ENCODE data around the gene CLIC3.

CLIC3 gene

DNA sequence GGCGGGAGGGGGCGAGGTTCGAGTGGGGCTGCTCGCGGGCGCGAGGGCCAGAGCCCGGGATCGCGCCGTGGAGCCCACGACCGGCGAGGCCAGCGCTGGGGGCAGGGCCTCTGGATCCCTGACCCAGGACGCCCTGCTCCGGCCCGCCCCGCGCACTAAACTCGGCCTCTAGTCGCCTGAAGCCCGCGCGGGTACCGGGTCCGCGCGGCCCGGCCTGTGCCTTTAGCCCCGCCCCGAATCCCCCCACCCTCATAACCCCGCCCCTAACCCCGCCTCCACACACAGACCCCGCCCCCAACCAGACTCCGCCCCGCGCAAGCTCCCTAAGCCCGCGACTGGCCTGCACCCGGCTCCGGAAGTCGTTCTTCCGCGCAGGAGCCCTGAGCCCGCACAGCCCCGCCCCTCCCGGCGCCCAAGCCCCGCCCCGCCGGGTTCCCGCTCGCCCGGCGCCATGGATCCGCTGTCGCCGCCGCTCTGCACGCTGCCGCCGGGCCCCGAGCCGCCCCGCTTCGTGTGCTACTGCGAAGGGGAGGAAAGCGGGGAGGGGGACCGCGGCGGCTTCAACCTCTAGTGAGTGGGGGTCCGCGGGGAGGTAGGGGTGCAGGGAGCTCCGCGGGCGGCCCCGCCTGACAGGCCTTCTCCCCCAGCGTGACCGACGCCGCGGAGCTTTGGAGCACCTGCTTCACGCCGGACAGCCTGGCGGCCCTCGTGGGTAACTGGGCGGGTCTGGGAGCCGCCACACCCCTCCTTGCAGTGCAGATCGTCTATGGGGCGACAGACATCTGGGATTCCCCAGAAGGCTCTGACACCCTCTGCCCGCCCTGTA is 4.2 kb downstream of the CLIC3 start, which contains the start of gene PAXX:
TSS of gene PAXX (plus strand) at position 430 of the 826 bp plus-strand sequence. CDS start at position 452, 22 bp downstream.
- DNase-seq (ENCODE audit: insufficient read length, low spot score), result peak; percentile 99
- FAIRE-seq, result no peak
- TF ChIP-seq, protein P1, sequence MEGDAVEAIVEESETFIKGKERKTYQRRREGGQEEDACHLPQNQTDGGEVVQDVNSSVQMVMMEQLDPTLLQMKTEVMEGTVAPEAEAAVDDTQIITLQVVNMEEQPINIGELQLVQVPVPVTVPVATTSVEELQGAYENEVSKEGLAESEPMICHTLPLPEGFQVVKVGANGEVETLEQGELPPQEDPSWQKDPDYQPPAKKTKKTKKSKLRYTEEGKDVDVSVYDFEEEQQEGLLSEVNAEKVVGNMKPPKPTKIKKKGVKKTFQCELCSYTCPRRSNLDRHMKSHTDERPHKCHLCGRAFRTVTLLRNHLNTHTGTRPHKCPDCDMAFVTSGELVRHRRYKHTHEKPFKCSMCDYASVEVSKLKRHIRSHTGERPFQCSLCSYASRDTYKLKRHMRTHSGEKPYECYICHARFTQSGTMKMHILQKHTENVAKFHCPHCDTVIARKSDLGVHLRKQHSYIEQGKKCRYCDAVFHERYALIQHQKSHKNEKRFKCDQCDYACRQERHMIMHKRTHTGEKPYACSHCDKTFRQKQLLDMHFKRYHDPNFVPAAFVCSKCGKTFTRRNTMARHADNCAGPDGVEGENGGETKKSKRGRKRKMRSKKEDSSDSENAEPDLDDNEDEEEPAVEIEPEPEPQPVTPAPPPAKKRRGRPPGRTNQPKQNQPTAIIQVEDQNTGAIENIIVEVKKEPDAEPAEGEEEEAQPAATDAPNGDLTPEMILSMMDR (IDR thresholded peaks at IDR 0.05; ENCODE audit: insufficient read depth, missing control alignments), result no peak

DNA sequence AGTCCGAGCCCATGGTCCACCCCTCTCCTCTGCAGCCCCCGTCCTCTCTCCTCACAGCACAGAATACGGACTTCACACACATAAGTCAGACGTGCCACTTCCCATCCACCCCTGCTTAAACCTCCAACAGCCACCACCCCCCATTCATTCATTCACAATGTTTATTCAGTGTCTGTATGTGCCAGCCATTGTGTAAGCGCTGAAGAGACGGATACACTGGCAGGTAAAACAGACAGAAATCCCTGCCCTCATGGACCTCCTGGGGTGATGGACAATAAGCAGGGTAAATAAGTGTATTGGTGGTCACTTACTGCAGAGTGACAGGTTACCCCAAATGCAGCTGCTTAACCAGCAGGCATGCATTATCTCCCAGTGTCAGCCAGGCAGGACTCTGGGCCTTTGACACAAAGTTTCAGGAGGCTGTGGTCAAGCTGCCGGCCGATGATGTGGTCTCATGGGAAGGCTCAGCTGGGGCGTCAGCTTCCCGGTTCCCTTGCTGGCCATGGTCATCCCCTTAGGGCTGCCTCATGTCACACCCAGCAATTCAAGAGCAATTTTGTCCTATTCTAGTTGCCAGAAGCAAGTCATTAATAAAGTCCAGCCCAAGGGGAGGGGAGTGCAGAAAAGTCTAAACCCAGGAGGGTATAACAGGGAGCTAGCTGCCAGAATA is 6.0 kb downstream of the CLIC3 start:
- no peak for FAIRE-seq
- TF ChIP-seq, protein P1 (IDR thresholded peaks at IDR 0.05; ENCODE audit: insufficient read depth, missing control alignments), result no peak
- DNase-seq (ENCODE audit: insufficient read length, low spot score), result no peak

DNA sequence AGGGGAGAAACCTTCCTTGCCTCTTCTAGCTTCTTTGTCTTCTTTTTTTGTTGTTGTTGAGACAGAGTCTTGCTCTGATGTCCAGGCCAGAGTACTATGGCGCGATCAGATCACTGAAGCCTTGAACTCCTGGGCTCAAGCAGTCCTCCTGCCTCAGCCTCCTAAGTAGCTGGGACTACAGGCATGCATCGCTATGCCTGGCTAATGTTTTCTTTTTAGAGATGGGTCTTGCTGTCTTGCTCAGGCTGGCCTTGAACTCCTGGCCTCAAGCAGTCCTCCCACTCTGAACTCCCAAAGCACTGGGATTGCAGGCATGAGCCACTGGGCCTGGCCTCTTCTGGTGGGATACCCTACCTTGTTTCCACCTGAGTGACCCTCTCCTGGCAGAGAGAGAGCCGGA is 7.5 kb downstream of the CLIC3 start:
- TF ChIP-seq, protein P1 (IDR thresholded peaks at IDR 0.05; ENCODE audit: insufficient read depth, missing control alignments), result no peak
- FAIRE-seq, result no peak
- DNase-seq (ENCODE audit: insufficient read length, low spot score), result no peak

DNA sequence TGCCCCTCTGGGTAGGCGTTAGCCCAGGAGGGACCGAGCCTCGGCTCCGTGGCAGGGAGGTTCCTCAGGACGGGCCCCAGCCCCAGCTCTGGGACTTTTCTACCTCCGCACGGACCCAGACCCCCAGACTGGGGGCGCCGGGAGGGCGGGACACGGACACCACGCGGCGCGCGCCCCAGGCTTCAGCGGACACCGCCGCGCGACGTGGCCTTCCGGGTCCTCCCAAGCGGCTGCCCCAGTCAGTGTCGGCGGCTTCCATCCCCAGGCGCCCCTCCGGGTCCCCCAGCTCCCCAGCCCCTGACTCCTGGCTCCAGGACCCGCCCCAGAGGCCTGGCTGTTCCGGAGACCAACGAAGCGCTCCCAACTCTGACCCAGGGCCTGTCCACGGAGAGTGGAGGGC is 10.5 kb downstream of the CLIC3 start:
- DNase-seq (ENCODE audit: insufficient read length, low spot score), result no peak
- FAIRE-seq, result no peak
- TF ChIP-seq, protein P1 (IDR thresholded peaks at IDR 0.05; ENCODE audit: insufficient read depth, missing control alignments), result no peak

DNA sequence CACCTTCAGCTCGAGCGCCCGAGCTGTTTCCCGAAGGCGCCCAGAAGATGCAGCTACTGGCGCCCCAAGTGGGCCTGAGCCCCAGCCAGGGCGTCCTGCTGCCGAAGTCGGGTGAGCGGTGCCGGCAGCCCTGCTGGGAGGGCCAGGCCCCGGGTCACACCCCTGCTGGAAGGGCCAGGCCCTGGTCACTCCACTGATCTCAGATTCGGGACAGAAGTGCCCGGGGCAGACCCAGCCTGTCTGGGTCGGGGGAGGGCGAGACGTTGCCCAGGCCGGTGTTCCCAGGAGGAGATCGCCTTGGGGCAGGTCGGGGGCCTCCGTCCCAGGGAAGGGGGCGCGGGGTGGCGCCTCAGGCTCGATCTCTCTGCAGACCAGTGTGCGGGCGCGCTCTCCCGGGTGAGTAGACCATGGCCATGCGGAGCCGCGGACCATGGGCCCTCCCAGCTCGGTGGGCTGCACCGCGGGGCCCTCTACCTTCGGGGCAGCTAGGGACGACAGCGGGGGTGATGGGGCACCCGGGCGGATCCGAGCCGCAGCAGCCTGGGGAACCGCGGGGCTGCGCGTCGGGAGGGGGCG is 11.3 kb downstream of the CLIC3 start:
- no peak for FAIRE-seq
- no peak for DNase-seq (ENCODE audit: insufficient read length, low spot score)
- TF ChIP-seq, protein P1 (IDR thresholded peaks at IDR 0.05; ENCODE audit: insufficient read depth, missing control alignments), result no peak

DNA sequence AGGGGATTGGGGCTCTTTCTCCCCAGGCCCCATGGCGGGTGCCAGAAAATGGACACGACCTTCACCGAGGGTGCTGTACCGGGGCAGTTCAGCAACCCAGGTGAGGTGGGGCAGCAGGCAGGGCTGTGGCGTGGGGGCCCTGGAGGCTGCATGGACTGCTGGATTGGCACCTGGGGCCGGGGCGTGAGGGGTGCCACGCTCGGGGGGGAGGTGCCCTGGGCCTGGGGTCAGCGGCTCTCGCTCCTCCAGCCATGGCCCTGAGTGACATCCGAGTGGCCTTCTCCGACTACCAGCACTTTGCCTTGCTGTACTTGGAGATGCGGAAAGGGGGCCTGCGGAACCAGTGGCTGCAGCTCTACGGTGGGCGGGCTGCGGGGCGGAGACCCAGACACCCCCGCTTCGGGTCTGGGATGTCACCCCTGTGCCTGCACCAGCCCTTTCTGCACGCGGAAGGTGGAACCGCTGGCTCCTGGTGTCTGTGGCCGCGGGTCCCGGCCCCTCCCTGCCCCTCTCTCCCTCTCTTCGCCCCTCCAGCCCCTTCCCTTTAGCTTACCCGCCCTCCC is 11.8 kb downstream of the CLIC3 start:
- TF ChIP-seq, protein P1 (IDR thresholded peaks at IDR 0.05; ENCODE audit: insufficient read depth, missing control alignments), result no peak
- FAIRE-seq (no peak), DNase-seq (ENCODE audit: insufficient read length, low spot score) (no peak)
